Breast epithelium (tissue), 4 donors: ENCODE measurements around the gene MAP7. TPM values are rescaled to one million over a fixed set of nuclear protein-coding genes. Genes with fewer than 3 reads are reported as not detected.
"Not testable (repeated sequence)": the region's sequence is repeated elsewhere in the genome, so short reads cannot be mapped to it uniquely, and the experiment has no call there.

Source experiments
- DNase-seq, 2 donors: peaks; one replicate each; pipeline ENCODE4 v3.0.0-alpha.2; 2019; ENCODE audit warnings: low spot score in 2 of 2
- H3K27ac ChIP-seq, 2 donors: fragments of 200-600 bp; sonication (generic) in 1 of 2; one replicate each; pipeline ENCODE4 v1.5.1; 2016 to 2019; ENCODE audit warnings: mild to moderate bottlenecking in 1 of 2
- H3K27me3 ChIP-seq, 2 donors: fragments of 200-600 bp; sonication (generic) in 1 of 2; one replicate each; pipeline versions ENCODE4 v1.5.1 to v1.6.0; 2017 to 2019; ENCODE audit warnings: control low read depth in 1 of 2, mild to moderate bottlenecking in 1 of 2
- H3K36me3 ChIP-seq: fragments of 200-600 bp; one replicate; pipeline ENCODE4 v1.5.1; 2019
- H3K4me1 ChIP-seq, 2 donors: fragments of 200-600 bp; sonication (generic); one replicate each; pipeline ENCODE4 v1.5.1; 2016 to 2019; ENCODE audit warnings: control low read depth in 1 of 2
- H3K4me3 ChIP-seq, 3 donors: fragments of 200-600 bp; sonication (generic); 1 replicate in 2 of 3; 2 replicates in 1 of 3; pipeline ENCODE4 v1.5.1; 2016 to 2019; ENCODE audit warnings: mild to moderate bottlenecking in 3 of 3, moderate library complexity in 2 of 3
- H3K9me3 ChIP-seq, 2 donors: fragments of 200-600 bp; sonication (generic) in 1 of 2; one replicate each; pipeline ENCODE4 v1.5.1; 2016 to 2019; ENCODE audit warnings: control low read depth in 1 of 2
- CTCF ChIP-seq, 3 donors: fragments of 450-650 bp; IDR thresholded peaks; one replicate each; pipeline ENCODE4 v1.5.1; 2016 to 2017; ENCODE audit warnings: antibody characterized with exemption in 3 of 3, mild to moderate bottlenecking in 3 of 3, moderate library complexity in 3 of 3
- POLR2A ChIP-seq: fragments of 450-650 bp; IDR thresholded peaks from one replicate; pipeline ENCODE4 v1.6.1; 2016; ENCODE audit warnings: antibody characterized with exemption, mild to moderate bottlenecking, moderate library complexity
- POLR2AphosphoS5 ChIP-seq, 3 donors: sonication (generic); formaldehyde crosslinking; IDR thresholded peaks; one replicate each; pipeline ENCODE4 v1.6.1; 2017; ENCODE audit warnings: antibody characterized with exemption in 3 of 3
- intact Hi-C: fragments of 100-400 bp; cut with DNase I; formaldehyde crosslinking; loops from one replicate; pipeline ENCODE4 v1.15.1; 2023; ENCODE audit warnings: low total_unique reads
- total RNA-seq, 3 donors: library from RNA; depleted of rRNA; stranded (reverse); fragments of >200 nt; gene quantifications; one replicate each; pipeline ENCODE4 v1.1.0, GENCODE V29; 2016

The MAP7 gene
- total RNA-seq, 3 donors from 2014 or later: 14.2 to 42.4 (median 16.4) TPM

GRCh38 chr6:136404627-136405419 lies 145.4 kb downstream of the MAP7 start:
- H3K27ac ChIP-seq: peak overlapping the region in 1 of 2 donors; percentile 80
- no peak for DNase-seq
- H3K4me3 ChIP-seq: no peak overlapping the region
- TF ChIP-seq POLR2A (no peak), CTCF (IDR thresholded peaks at IDR 0.05) (no peak), POLR2AphosphoS5 (IDR thresholded peaks at IDR 0.05) (no peak)
- no peaks in the 10 kb centered on the region for H3K27me3 ChIP-seq
- no peaks in the 10 kb centered on the region for H3K9me3 ChIP-seq
- intact Hi-C loops: no loop called here
- no peaks in the 10 kb centered on the region for H3K36me3 ChIP-seq
- peaks cover 0 to 6% of the 10 kb centered on the region in 2 donors for H3K4me1 ChIP-seq

- Histone ChIP-seq H3K4me1 (peaks cover 0 to 6% of the 10 kb centered on the region in 2 donors), H3K27me3 (no peaks in the 10 kb centered on the region), H3K36me3 (no peaks in the 10 kb centered on the region), H3K9me3 (no peaks in the 10 kb centered on the region), H3K27ac (peak overlapping the region; percentile 80), H3K4me3 (no peak overlapping the region)
- intact Hi-C loops: no loop called here
- TF ChIP-seq POLR2AphosphoS5 (IDR thresholded peaks at IDR 0.05) (no peak), CTCF (IDR thresholded peaks at IDR 0.05) (no peak), POLR2A (no peak)
- no peak for DNase-seq
Observed at GRCh38 chr6:136404007-136404406, 146.2 kb downstream of the MAP7 start.

- Histone ChIP-seq H3K9me3 (no peaks in the 10 kb centered on the region), H3K4me3 (no peak overlapping the region), H3K27ac (peak overlapping the region; percentile 80), H3K27me3 (no peaks in the 10 kb centered on the region), H3K36me3 (no peaks in the 10 kb centered on the region), H3K4me1 (peaks cover 0 to 6% of the 10 kb centered on the region in 2 donors)
- TF ChIP-seq CTCF (IDR thresholded peaks at IDR 0.05) (no peak), POLR2AphosphoS5 (IDR thresholded peaks at IDR 0.05) (peak in 1 of 3 donors; percentile 54), POLR2A (no peak)
- intact Hi-C loops: no loop called here
- DNase-seq: peak in 1 of 2 donors; percentile 57
Observed at GRCh38 chr6:136403110-136403980, 146.9 kb downstream of the MAP7 start.

GRCh38 chr6:136401749-136402148 lies 148.5 kb downstream of the MAP7 start:
- peaks cover 0 to 6% of the 10 kb centered on the region in 2 donors for H3K4me1 ChIP-seq
- H3K9me3 ChIP-seq: no peaks in the 10 kb centered on the region
- no peaks in the 10 kb centered on the region for H3K36me3 ChIP-seq
- no peak overlapping the region for H3K4me3 ChIP-seq
- TF ChIP-seq POLR2A: no peak
- no peak for TF ChIP-seq CTCF (IDR thresholded peaks at IDR 0.05)
- TF ChIP-seq POLR2AphosphoS5 (IDR thresholded peaks at IDR 0.05): no peak
- DNase-seq: no peak
- H3K27ac ChIP-seq: peak overlapping the region; percentile 80
- intact Hi-C loops: no loop called here
- H3K27me3 ChIP-seq: no peaks in the 10 kb centered on the region

GRCh38 chr6:136401236-136401635 lies 149.0 kb downstream of the MAP7 start:
- H3K36me3 ChIP-seq, H3K4me3 ChIP-seq, intact Hi-C loops, H3K9me3 ChIP-seq, DNase-seq, H3K4me1 ChIP-seq, H3K27me3 ChIP-seq: not testable (repeated sequence)
- H3K27ac ChIP-seq: peak overlapping the region in 1 of 2 donors; percentile 80
